IPS-18c (cell line): Measurements from ENCODE around the gene STK32A.
"Not testable (repeated sequence)": the region's sequence is repeated elsewhere in the genome, so short reads cannot be mapped to it uniquely, and the experiment has no call there.

Source experiments
- H3K4me3 ChIP-seq: 2 replicates; pipeline ENCODE4 v1.7.0; 2013; ENCODE audit warnings: low read depth, mild to moderate bottlenecking, low read length, moderate library complexity; ENCODE audit not compliant: insufficient read depth
- H3K9me3 ChIP-seq: one replicate; pipeline ENCODE4 v1.6.1; 2013; ENCODE audit warnings: mild to moderate bottlenecking, low read length, moderate library complexity; ENCODE audit not compliant: control insufficient read depth, insufficient read depth

STK32A gene

GRCh38 chr5:147367381-147367780 lies 132.6 kb downstream of the STK32A start:
- H3K9me3 ChIP-seq, H3K4me3 ChIP-seq: not testable (repeated sequence)

DNA sequence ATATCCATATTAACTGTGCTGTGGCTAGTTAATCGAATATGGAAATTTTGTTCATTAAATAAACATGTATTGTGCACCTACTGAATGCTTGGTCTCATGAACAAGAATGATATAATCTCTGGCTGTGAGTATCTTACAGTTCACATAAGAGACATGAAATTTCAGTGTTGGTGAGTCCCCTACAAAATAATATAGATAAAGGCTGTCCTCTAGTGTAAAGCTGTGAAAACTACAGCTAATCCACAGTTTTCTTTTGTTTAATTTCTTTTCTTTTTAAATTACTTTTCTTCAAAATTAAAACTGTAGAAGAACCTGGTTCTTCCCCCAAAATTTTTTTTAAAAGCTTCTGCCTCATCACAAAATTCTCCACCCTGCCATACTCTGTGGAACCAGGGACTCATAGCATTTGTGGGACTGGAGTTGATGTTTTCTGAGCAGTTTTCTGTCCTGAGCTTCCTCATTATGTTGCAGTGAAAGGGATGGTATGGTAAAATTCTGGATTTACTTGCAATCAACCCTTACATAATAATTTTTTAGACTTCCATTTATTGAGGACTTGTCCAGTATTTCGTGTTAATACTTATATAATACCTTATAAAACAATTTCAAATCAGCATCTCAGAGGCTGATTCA lies 135.0 kb downstream of the STK32A start:
- Histone ChIP-seq H3K9me3 (no peaks in the 10 kb centered on the region), H3K4me3 (no peak overlapping the region)

- no peaks in the 10 kb centered on the region for H3K9me3 ChIP-seq
- no peak overlapping the region for H3K4me3 ChIP-seq
These were observed 136.5 kb downstream of the STK32A start for GRCh38 chr5:147371290-147371689.

DNA sequence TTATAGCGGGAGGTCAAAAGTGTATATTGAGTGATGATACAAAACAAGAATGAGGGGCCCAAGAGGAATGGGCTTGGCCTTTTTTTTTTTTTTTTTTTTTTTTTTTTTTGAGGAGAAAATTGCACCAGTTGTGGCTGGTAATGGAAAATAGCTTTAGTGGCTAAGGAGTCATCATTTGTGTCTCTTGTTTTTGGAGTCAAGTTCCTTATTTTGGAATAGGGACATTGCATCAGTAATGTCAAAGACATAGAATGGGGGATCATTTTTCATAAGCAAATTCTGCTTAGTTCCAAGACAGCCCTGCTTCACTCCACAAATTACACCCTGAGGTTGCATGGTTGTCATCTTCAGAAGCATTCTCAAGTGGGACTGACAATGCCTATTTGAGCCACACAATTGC lies 137.4 kb downstream of the STK32A start:
- H3K4me3 ChIP-seq, result no peak overlapping the region

GRCh38 chr5:147373328-147373727 lies 138.5 kb downstream of the STK32A start:
- no peak overlapping the region for H3K4me3 ChIP-seq
- H3K9me3 ChIP-seq, result no peaks in the 10 kb centered on the region

More for the DNA sequence above, 137.4 kb downstream of the STK32A start:
- H3K9me3 ChIP-seq, result no peaks in the 10 kb centered on the region

- Histone ChIP-seq H3K9me3 (no peaks in the 10 kb centered on the region), H3K4me3 (no peak overlapping the region)
These were observed 140.3 kb downstream of the STK32A start for GRCh38 chr5:147375151-147375550.

GRCh38 chr5:147377682-147378081 lies 142.9 kb downstream of the STK32A start:
- no peaks in the 10 kb centered on the region for H3K9me3 ChIP-seq
- no peak overlapping the region for H3K4me3 ChIP-seq

DNA sequence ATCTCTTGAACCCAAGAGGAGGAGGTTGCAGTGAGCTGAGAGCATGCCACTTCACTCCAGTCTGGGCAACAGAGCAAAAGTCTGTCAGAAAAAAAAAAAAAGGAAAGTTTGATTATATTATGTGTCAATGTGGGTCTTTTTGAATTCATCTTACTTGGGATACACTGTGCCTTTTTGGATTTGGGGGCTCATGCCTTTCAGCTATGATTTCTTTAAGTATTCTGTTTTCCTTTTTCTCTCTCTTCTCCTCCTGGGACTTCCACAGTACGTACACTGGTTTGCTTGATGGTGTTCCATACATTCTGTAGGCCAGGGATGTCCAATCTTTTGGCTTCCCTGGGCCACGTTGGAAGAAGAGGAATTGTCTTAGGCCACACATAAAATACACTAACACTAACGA lies 146.7 kb downstream of the STK32A start:
- Histone ChIP-seq H3K4me3 (no peak overlapping the region), H3K9me3 (no peaks in the 10 kb centered on the region)

- no peak overlapping the region for H3K4me3 ChIP-seq
- no peaks in the 10 kb centered on the region for H3K9me3 ChIP-seq
These were observed 147.9 kb downstream of the STK32A start for GRCh38 chr5:147382776-147383175.

GRCh38 chr5:147384346-147385193 lies 149.7 kb downstream of the STK32A start:
- Histone ChIP-seq H3K4me3 (no peak overlapping the region), H3K9me3 (no peaks in the 10 kb centered on the region)

- Histone ChIP-seq H3K9me3 (no peaks in the 10 kb centered on the region), H3K4me3 (no peak overlapping the region)
These were observed 152.3 kb downstream of the STK32A start for GRCh38 chr5:147387109-147387508.

DNA sequence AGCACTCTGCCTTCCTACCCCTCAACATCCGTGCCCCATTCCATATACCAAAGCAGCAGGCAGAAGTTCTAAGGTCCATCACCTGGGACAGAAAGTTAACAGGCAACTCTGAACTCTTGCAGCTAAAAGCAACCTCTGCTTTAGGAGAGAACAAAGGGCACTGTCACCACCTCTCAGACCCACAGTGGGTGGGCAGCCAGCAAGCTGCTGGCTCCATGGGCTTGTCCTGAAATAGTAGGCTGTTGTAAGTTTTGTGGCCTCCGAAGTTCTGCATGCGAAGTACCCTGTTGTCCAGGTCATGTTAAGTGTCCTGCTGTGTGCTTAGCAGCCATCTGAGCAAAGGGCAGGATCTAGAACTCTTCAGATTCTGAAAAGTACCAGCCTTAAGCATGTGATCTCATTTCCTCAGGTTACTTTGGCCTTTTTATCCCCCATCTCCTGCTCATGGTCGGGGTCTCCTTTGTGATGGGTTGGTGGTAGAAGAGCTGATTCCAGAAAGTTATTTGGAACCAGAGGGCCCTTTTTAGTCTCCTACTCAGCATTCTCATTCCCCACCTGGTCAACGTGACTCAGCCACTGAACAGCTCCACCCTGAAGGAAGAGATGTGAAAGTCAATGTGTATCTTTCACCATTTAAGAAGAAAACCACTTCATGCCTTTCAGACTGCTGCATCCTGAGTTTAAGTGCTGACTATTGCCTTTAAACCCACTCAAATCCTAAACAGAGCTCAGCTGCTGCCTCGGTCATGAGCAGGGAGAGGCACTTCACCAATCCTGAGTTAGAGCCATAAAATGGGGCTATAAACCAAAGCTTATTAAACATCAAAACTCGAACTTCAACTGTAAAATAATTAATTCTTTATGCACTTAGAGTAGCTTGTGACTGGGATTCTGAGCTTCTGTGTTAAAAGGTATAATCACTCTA lies 153.6 kb downstream of the STK32A start:
- H3K9me3 ChIP-seq, result no peaks in the 10 kb centered on the region
- no peak overlapping the region for H3K4me3 ChIP-seq

GRCh38 chr5:147390654-147391225 lies 155.9 kb downstream of the STK32A start:
- H3K9me3 ChIP-seq, result no peaks in the 10 kb centered on the region
- no peak overlapping the region for H3K4me3 ChIP-seq

- no peak overlapping the region for H3K4me3 ChIP-seq
- H3K9me3 ChIP-seq, result no peaks in the 10 kb centered on the region
These were observed 157.0 kb downstream of the STK32A start for GRCh38 chr5:147391781-147392180.

DNA sequence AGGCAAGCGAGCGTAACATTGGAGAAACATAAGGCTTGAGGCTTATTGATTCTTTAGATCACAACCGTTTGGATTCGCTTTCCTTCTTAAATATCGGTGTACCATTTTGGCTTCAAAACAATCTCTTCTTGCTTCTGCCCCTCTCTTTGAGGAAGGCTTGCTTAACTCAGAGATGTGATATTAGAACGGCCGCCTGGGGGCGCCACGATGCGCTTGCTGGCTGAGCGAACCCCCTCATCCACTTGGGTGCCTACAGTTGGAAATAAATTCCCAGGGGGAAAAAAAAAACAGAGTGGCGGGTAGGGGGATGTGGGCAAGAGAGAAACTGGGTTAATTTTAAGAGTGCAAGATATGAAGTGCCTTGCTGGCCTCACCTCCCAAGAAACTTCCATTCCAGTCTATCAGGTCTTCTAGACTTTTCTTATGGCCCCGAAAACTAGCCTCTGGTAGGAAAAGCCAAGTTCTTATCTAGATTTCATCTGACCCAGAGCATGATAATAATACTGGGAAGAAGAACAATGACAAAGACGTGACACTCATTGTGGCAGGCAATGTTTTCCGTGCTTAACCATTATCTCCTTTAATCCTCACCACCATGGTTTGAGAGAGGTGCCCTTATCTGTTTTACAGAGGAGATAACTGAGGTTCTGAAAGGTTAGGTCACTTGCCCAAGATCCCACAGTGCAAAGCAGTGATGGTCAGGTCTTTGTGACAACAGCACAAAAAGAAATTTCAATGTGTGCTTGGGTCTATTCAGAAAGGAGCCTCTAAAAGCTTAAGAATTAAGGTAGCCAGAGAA lies 159.2 kb downstream of the STK32A start:
- Histone ChIP-seq H3K4me3 (no peak overlapping the region), H3K9me3 (no peaks in the 10 kb centered on the region)

GRCh38 chr5:147396070-147396823 lies 161.4 kb downstream of the STK32A start:
- Histone ChIP-seq H3K4me3 (no peak overlapping the region), H3K9me3 (no peaks in the 10 kb centered on the region)
